A549 (cell line): Measurements from ENCODE around the gene LAMB3.

Source experiments
- CHD4 ChIP-seq: fragments of 200-600 bp; sonication (generic); IDR thresholded peaks from 2 replicates; pipeline ENCODE4 v1.6.1; 2016; ENCODE audit warnings: antibody characterized with exemption, mild to moderate bottlenecking, borderline replicate concordance
- CTCF ChIP-seq: fragments of >200 bp; sonication (Bioruptor Twin); formaldehyde crosslinking; IDR thresholded peaks from 3 replicates; pipeline ENCODE4 v1.5.1; 2016
- HES2 ChIP-seq: fragments of >200 bp; sonication (Bioruptor Twin); formaldehyde crosslinking; IDR thresholded peaks from 2 replicates; pipeline ENCODE4 v1.6.1; 2016
- MAX ChIP-seq: IDR thresholded peaks from 2 replicates; pipeline ENCODE4 v1.6.1; 2012
- PBX3 ChIP-seq: IDR thresholded peaks from 2 replicates; pipeline ENCODE4 v1.6.1; 2012
- PHF8 ChIP-seq: fragments of 200-600 bp; sonication (generic); IDR thresholded peaks from 2 replicates; pipeline ENCODE4 v1.6.1; 2016; ENCODE audit warnings: low read depth, mild to moderate bottlenecking, antibody characterized with exemption, moderate library complexity, borderline replicate concordance
- POLR2A ChIP-seq: IDR thresholded peaks from 2 replicates; pipeline ENCODE4 v1.6.1; 2012; ENCODE audit warnings: mild to moderate bottlenecking, low read length

GRCh38 chr1:209567698-209568175, 84.5 kb downstream of the LAMB3 start:
- TF ChIP-seq PHF8 (no peak), POLR2A (no peak), MAX (no peak), PBX3 (no peak), HES2 (no peak), CTCF (no peak), CHD4 (no peak)
